OCI-M2 (cell line): ENCODE measurements around the gene MAPK13.
"Not testable (repeated sequence)": the region's sequence is repeated elsewhere in the genome, so short reads cannot be mapped to it uniquely, and the experiment has no call there.

Experiments
- DNase-seq: peaks from one replicate; lab custom pipeline; 2025; ENCODE audit not compliant: unreplicated experiment; lab: John Stamatoyannopoulos, UW

The MAPK13 gene

GRCh38 chr6:36114798-36115408 is 15.4 kb upstream of the MAPK13 start:
- no peak for DNase-seq

- DNase-seq, result no peak
Measured at GRCh38 chr6:36115412-36115811, 14.9 kb upstream of the MAPK13 start.

GRCh38 chr6:36116066-36116864 is 14.0 kb upstream of the MAPK13 start:
- no peak for DNase-seq

DNA sequence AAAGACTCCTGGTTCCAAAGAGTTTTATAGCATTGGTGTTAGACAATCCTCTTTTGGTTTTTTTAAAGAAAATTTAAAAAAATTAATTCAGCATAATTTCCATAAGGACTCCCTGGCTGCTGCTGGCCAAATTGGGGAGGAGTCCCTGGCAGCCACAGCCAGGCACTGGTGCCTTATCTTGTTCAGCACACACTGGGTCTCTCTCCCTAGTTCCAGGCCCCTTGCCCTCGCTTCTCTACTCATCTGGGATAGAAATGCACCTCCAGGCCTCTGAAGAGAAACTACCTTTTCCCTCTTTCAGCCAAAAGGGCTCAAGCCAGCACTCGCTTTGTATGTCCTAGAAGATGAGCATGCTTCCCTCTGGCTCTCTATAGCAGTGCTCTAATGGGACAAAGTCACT is 13.4 kb upstream of the MAPK13 start:
- no peak for DNase-seq

DNA sequence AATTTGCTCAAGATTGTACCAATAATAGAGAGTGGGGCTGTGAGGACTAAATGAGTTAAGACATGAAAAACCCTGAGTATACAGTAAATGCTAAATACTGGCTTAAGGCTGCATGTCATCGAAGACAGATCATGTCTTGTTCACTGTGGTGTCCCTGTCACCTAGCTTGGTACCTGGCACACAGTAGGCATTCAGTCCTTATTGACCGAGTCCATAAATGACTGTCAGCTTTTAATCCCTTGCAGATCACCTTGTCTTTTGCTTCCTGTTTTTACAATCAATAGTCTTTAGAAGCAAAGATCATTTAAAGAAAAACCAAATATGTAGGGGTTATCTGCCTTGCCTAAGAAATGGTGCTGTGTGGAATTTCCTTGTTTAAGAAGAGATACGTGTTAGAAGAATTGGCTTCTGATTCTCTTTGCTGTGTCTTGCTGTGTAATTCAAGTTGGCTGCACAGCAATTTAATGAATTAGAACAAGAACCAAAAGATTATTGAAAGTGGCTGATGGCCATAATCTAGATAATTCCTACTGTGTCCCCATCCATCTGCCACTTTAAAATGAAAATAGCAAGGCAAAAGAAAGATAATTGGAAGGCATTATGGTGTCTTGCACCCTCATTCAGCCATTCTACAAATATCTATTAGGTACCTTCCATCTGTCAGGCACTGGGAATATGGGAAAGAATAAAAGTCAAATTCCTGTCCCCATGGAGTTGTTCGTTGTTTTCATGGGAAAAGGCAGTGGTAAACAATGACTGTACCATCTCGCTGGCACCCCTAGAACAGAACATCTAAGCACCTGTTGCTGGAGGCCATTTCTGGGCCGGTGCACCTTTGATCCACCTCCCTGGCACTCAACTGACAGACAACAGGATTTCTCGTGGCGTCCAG is 12.4 kb upstream of the MAPK13 start:
- no peak for DNase-seq

GRCh38 chr6:36118550-36119107 is 11.7 kb upstream of the MAPK13 start:
- peak; percentile 66 for DNase-seq

- DNase-seq, result no peak
Measured at GRCh38 chr6:36119209-36119608, 11.1 kb upstream of the MAPK13 start.

DNA sequence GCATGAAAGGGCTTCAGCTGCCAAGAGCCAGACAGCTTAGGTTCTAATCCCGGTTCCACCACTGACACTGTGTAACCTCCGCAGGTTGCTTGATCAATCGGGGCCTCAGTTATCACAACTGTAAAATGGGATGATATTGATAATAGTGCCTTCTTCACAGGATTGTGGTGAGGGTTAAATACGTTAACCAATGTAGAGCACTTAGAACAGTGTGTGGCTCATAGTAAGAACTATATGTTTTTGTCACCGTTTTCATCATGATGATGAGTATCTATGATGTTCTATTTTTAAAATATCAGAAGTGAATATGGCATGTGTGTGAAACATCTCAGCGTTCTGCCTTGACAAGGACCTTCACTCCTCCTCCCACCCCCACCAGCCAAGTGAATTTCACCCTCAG is 10.3 kb upstream of the MAPK13 start:
- DNase-seq, result no peak

GRCh38 chr6:36120539-36120938 is 9.8 kb upstream of the MAPK13 start:
- no peak for DNase-seq

GRCh38 chr6:36120979-36121786 is 9.1 kb upstream of the MAPK13 start:
- no peak for DNase-seq

- DNase-seq, result no peak
Measured at GRCh38 chr6:36121787-36122494, 8.4 kb upstream of the MAPK13 start.

- DNase-seq, result no peak
Measured at GRCh38 chr6:36122495-36123269, 7.6 kb upstream of the MAPK13 start.

DNA sequence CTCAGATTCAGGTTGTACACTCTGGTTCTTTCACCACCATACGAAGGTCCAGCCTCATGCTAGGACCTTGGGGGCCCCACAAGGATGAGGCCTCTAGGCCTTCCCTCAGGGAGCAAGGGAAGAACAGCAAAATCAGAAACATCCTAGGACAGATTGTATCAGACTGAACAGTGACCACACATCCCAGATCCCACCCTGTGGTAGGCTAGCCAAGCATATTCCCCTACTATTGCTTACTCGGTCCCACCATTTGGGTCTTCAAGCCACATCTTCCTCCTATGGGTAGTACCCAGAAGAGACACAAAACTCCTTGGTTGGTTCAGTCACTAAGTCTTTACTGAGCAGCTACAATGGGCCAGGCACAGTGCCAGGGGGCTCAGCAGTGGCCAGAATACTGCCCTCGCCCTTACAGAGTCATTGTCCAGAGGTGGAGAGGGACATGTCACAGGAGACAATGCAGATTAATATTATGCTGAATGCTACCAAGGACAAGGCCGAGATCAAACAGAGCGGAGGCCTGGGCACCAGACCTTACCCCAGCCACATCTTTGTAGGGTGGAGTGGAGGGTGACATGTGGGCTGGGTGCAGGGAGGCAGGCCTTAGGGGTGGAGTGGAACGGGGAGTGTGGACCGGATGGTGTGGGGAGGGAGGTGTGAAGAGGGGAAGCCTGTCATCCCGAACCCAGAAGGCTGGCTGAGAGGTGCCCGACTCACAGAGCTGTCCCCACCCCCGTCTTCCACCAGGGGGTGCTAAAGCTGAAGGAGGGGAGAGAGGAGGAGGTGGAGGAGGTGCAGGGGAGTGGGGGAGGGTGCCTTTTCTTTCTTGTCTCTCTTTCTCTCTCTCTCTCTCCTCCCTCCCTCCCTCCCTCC is 6.8 kb upstream of the MAPK13 start:
- DNase-seq, result no peak

GRCh38 chr6:36124346-36124745 is 6.0 kb upstream of the MAPK13 start:
- not testable (repeated sequence) for DNase-seq

GRCh38 chr6:36124881-36125280 is 5.4 kb upstream of the MAPK13 start:
- DNase-seq, result no peak

GRCh38 chr6:36125575-36125974 is 4.7 kb upstream of the MAPK13 start:
- no peak for DNase-seq

GRCh38 chr6:36126121-36126520 is 4.2 kb upstream of the MAPK13 start:
- no peak for DNase-seq
